GM10266 (cell line): ENCODE results near the gene IL36RN.

Source experiments
- DNase-seq: peaks from one replicate; pipeline ENCODE4 v3.0.0; 2012; ENCODE audit errors: extremely low spot score
- TF ChIP-seq, protein P1 (sequence below): IDR thresholded peaks from 2 replicates; pipeline ENCODE4 v1.5.1; 2012; ENCODE audit warnings: mild to moderate bottlenecking, low read depth; ENCODE audit not compliant: control insufficient read depth, insufficient read depth; ENCODE audit errors: missing control alignments

IL36RN gene

GRCh38 chr2:113041871-113042270 is 17.1 kb upstream of the IL36RN start:
- no peak for DNase-seq

GRCh38 chr2:113046465-113046864 is 12.5 kb upstream of the IL36RN start:
- DNase-seq, result no peak
- TF ChIP-seq, protein P1, sequence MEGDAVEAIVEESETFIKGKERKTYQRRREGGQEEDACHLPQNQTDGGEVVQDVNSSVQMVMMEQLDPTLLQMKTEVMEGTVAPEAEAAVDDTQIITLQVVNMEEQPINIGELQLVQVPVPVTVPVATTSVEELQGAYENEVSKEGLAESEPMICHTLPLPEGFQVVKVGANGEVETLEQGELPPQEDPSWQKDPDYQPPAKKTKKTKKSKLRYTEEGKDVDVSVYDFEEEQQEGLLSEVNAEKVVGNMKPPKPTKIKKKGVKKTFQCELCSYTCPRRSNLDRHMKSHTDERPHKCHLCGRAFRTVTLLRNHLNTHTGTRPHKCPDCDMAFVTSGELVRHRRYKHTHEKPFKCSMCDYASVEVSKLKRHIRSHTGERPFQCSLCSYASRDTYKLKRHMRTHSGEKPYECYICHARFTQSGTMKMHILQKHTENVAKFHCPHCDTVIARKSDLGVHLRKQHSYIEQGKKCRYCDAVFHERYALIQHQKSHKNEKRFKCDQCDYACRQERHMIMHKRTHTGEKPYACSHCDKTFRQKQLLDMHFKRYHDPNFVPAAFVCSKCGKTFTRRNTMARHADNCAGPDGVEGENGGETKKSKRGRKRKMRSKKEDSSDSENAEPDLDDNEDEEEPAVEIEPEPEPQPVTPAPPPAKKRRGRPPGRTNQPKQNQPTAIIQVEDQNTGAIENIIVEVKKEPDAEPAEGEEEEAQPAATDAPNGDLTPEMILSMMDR, result no peak

More at GRCh38 chr2:113041871-113042270, 17.1 kb upstream of the IL36RN start:
- TF ChIP-seq, protein P1, result no peak

- no peak for DNase-seq
- TF ChIP-seq, protein P1, result no peak
These were observed 7.8 kb upstream of the IL36RN start for GRCh38 chr2:113050921-113051895.

DNA sequence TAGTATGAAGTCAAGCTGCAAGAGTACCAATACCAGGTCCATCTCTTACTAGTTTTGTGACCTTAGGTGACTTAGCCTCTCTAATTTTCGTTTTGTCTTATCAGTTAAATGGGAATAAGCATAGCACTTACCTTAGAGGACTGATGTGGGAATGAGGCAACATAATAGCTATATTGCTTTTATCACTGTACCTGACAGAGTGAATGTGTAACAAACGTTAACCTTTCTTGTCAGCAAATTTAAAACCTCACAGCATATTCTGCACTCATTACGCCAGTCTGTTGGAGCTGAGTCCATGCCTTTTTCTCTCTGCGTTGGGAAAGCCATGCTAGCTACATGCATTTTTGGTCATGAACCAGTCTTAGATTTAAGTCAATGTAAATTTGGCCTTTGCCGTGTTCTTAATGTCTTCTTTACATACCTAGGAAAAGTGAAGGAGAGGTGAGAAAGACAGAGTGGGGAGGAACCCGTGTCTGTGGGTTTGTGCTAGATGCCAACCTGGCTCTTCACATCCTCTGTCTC is 6.5 kb upstream of the IL36RN start, which contains the start of gene IL36B:
Gene IL36B (minus strand): TSS at position 472 of the 522 bp plus-strand sequence.
- no peak for DNase-seq
- TF ChIP-seq, protein P1, result no peak

DNA sequence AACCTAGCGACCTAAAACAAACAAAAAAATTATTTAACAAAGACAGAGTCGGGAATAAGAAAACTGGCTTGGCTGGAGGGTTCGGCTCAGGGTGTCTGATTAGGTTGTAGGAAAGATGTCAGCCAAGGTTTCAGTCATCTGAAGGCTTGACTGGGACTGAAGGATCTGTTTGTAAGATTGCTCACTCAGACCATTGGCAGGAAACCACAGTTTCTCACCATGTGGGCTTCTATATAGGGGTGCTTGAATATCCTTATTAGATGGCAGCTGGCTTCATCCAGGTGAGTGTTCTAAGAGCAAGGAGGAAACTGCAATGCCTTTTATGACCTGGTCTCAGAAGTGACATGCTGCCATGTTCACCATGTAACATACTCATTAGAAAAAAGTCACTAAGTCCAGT is 5.3 kb upstream of the IL36RN start:
- TF ChIP-seq, protein P1, result no peak
- no peak for DNase-seq

DNA sequence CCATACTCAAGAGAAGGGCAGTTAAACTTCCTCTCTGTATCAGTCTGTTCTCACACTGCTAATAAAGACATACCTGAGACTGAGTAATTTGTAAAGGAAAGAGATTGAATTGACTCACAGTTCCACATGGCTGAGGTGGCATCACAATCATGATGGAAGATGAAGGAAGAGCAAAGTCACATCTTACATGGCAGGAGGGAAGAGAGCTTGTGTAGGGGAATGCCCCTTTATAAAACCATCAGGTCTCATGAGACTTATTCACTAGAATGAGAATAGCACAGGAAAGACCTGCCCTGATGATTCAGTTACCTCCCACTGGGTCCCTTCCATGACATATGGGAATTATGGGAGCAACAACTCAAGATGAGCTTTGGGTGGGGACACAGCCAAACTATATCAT is 4.9 kb upstream of the IL36RN start:
- DNase-seq, result no peak
- TF ChIP-seq, protein P1, result no peak

DNA sequence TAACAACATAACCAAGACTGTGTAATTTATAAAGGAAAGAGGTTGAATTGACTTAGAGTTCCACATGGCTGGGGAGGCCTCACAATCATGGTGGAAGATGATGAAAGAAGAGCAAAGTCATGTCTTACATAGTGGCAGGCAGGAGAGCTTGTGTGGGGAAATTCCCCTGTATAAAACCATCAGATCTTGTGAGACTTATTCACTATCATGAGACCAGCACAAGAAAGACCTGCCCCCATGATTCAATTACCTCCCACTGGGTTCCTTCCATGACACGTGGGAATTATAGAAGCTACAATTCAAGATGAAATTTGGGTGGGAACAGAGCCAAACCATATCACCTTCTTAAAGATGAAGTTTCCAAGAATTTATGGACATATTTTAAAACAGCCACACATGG is 2.5 kb upstream of the IL36RN start:
- DNase-seq, result no peak
- TF ChIP-seq, protein P1, result no peak
